Duodenal mucosa (tissue), 2 donors: ENCODE results near the gene SLC25A3.
"Not testable (repeated sequence)": the region's sequence is repeated elsewhere in the genome, so short reads cannot be mapped to it uniquely, and the experiment has no call there.

Experiments
- H3K27ac ChIP-seq: one replicate; pipeline ENCODE4 v1.7.0; 2013; ENCODE audit warnings: low read depth, low read length
- H3K27me3 ChIP-seq, 2 donors: one replicate each; pipeline ENCODE4 v1.7.0; 2013; ENCODE audit warnings: low read length in 2 of 2, control low read depth in 1 of 2; ENCODE audit not compliant: insufficient read depth in 2 of 2, control insufficient read depth in 1 of 2
- H3K36me3 ChIP-seq, 2 donors: one replicate each; pipeline ENCODE4 v1.7.0; 2013; ENCODE audit warnings: low read length in 2 of 2, control low read depth in 1 of 2; ENCODE audit not compliant: insufficient read depth in 2 of 2, control insufficient read depth in 1 of 2
- H3K4me1 ChIP-seq, 2 donors: one replicate each; pipeline ENCODE4 v1.7.0; 2013; ENCODE audit warnings: low read length in 2 of 2, control low read depth in 1 of 2; ENCODE audit not compliant: insufficient read depth in 2 of 2, control insufficient read depth in 1 of 2
- H3K4me3 ChIP-seq, 2 donors: one replicate each; pipeline ENCODE4 v1.7.0; 2013; ENCODE audit warnings: low read length in 2 of 2, low read depth in 1 of 2
- H3K9ac ChIP-seq, 2 donors: one replicate each; pipeline ENCODE4 v1.7.0; 2013; ENCODE audit warnings: low read length in 2 of 2, low read depth in 1 of 2
- H3K9me3 ChIP-seq, 2 donors: one replicate each; pipeline ENCODE4 v1.7.0; 2013; ENCODE audit warnings: low read length in 2 of 2, control low read depth in 1 of 2; ENCODE audit not compliant: control insufficient read depth in 1 of 2

The SLC25A3 gene

DNA sequence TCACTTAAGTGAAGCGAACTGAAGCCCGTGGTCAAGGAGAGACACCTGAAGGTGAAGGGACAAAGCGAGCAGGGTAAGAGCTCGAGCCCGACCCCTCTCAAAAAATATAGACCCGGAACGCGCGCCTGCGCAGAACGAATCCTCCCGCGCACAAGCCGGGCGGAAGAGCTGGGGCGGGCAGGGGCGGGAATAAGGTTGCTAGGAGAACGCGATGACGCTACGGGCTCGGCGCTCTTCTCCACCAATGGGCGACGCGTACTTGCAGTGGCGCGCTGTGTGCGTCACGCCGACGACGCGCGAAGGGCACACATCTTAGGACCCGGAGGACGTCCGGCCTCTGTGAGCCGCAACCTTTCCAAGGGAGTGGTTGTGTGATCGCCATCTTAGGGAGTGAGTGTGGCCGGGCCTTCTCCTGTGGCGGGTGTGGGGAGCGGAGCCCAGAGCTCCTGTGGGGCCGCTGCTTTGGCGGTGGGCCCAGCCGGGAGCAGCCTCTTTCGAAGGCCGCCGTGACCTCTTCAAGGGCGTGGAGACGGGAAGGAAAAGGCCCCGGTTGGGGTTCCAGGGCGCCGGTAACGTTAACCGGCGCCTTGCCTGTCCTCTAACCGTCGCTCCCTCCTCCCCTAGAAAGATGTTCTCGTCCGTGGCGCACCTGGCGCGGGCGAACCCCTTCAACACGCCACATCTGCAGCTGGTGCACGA lies at the start of gene SLC25A3:
Gene SLC25A3 (plus strand): TSS at position 336 of the 699 bp plus-strand sequence. CDS start 293 bp downstream, at position 629.
- H3K4me3 ChIP-seq: peak within 1 kb of the TSS; percentile 89 to 90
- H3K9ac ChIP-seq: peak within 1 kb of the TSS; percentile 99 to 100
- H3K36me3 ChIP-seq: peaks cover 20 to 30% of the 10 kb centered on the region in 2 donors
- no peaks in the 10 kb centered on the region for H3K9me3 ChIP-seq
- H3K27ac ChIP-seq: peak within 1 kb of the TSS; percentile 97
- H3K4me1 ChIP-seq: peaks cover 20 to 21% of the 10 kb centered on the region in 2 donors
- no peaks in the 10 kb centered on the region for H3K27me3 ChIP-seq

DNA sequence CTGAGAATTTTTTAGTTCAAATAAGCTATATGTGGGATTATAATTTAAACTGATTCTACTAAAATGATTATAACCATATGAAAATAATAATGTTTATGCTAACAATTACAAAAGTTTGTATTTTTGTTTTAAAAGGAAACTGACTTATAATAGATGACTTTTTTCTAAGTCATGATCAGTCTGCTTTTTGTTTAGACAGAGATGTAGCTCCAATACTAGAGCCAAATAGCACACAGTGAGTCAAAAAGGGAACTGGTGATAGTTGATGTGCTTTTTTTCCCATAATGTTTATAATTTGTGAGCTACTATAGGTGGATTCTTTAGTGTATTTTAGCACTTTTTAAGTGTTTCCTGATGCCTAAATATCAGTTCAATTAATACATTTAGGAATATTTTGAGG lies 49.8 kb upstream of the SLC25A3 start:
- Histone ChIP-seq H3K27me3 (no peaks in the 10 kb centered on the region), H3K9me3 (no peaks in the 10 kb centered on the region), H3K4me3 (no peak overlapping the region), H3K9ac (no peak overlapping the region), H3K27ac (no peak overlapping the region), H3K36me3 (peaks cover 19 to 37% of the 10 kb centered on the region in 2 donors), H3K4me1 (no peaks in the 10 kb centered on the region)

DNA sequence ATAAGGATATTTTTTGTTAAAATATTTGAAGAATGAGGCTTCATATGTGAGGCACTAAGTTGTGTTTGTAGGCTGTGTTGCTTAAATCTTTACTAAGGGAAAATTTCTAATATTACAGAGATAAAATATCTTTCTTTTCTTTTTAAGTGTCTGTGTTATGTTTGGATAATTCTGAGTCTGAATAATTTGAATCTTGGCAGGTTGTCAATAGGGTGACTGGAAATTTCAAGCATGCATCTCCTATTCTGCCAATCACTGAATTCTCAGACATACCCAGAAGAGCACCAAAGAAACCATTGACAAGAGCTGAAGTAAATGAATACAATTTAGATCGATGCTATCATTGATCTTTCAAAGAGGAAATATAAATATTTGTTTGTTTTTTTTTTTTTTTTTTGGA lies 48.7 kb upstream of the SLC25A3 start:
- Histone ChIP-seq H3K27ac (no peak overlapping the region), H3K36me3 (peaks cover 21 to 36% of the 10 kb centered on the region in 2 donors), H3K4me1 (no peaks in the 10 kb centered on the region), H3K27me3 (no peaks in the 10 kb centered on the region), H3K4me3 (no peak overlapping the region), H3K9me3 (no peaks in the 10 kb centered on the region), H3K9ac (no peak overlapping the region)

DNA sequence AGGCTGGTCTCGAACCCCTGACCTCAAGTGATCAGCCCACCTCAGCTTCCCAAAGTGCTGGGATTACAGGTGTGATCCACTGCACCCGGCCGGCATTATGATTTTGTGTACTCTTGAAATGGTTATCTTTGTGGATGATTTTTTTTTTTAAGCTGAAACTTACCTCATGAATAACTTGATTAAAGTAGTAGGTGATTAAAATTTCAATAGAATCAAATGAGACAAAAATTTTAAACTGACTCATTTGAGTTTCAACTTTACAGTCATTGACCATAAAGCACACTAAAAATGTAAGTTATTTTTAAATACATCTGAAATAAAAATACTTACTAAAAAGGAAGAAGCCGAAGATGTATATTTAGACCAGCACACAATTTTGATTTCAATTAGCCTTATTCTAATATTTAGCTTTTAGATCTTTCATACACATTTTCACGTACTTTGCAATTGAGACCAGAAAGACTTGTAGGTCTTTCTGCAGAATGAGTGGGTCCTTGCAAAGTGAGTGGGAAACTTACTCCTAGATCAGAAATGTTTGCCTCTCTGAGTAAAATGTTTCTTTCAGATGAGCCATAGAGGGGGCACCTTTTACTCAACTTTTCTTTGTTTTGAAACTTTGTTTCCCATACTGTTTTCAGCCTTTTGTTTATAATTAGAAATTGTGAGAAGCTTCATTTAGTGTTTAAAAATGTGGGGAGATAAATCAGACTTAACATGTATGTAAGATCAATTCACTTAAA lies 43.9 kb upstream of the SLC25A3 start:
- Histone ChIP-seq H3K36me3 (peaks cover 23 to 25% of the 10 kb centered on the region in 2 donors), H3K9ac (no peak overlapping the region), H3K27ac (no peak overlapping the region), H3K27me3 (no peaks in the 10 kb centered on the region), H3K4me1 (no peaks in the 10 kb centered on the region), H3K9me3 (no peaks in the 10 kb centered on the region), H3K4me3 (no peak overlapping the region)

DNA sequence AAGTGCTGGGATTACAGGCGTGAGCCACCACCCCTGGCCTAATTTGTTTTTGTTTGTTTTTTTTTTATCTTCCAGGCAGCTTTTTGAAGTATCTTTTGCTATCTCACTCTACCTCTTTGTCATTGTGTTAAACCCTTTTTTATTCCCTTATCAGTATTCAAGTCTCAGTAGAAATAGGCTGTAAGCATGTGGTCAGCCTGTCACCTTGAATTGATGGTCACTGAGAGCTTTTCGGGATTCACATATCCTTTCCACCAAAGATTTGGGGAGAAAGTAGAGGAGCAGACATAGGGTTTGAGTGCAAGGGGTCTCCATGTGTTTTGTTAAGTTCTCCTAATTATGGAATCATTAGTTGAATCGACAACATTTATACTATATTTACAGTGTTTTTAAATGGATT lies 41.7 kb upstream of the SLC25A3 start:
- Histone ChIP-seq H3K27me3 (no peaks in the 10 kb centered on the region), H3K4me1 (no peaks in the 10 kb centered on the region), H3K9me3 (no peaks in the 10 kb centered on the region), H3K27ac (no peak overlapping the region), H3K36me3 (peaks cover 17 to 23% of the 10 kb centered on the region in 2 donors), H3K4me3 (no peak overlapping the region), H3K9ac (no peak overlapping the region)

DNA sequence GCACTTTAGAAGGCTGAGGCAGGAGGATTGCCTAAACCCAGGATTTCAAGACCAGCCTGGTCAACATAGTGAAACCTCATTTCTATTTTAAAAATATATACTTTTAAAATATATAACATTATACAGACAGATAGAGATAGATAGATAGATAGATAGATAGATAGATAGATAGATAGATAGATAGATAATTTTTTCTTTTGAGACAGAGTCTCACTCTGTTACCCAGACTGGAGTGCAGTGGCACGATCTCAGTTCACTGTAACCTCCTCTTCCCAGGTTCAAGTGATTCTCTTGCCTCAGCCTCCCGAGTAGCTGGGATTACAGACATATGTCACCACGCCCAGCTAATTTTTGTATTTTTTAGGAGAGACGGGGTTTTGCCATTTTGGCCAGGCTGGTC lies 35.4 kb upstream of the SLC25A3 start:
- not testable (repeated sequence) for H3K36me3 ChIP-seq, H3K4me1 ChIP-seq

DNA sequence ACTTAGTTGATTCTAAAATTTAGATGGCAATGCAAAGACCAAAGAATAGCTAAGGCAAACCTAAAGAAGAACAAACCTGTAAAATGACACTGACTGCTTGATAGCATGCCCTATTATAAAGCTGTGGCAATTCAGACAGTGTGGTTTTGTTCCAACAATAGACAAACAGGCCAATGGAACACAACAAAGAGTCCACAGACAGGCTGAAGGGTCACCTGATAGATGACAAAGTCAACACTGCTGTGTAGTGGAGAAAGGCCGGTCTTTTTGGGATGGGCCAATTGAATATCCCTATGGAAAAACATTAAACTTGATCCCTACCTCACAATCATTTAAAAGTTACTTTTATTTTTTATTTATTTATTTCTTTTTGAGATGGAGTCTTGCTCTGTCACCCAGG lies 33.8 kb upstream of the SLC25A3 start:
- Histone ChIP-seq H3K36me3 (no peaks in the 10 kb centered on the region), H3K9me3 (no peaks in the 10 kb centered on the region), H3K27ac (no peak overlapping the region), H3K27me3 (no peaks in the 10 kb centered on the region), H3K9ac (no peak overlapping the region), H3K4me1 (no peaks in the 10 kb centered on the region), H3K4me3 (no peak overlapping the region)

More for the DNA sequence above, 35.4 kb upstream of the SLC25A3 start:
- H3K9me3 ChIP-seq, H3K9ac ChIP-seq, H3K27me3 ChIP-seq, H3K27ac ChIP-seq, H3K4me3 ChIP-seq: not testable (repeated sequence)

DNA sequence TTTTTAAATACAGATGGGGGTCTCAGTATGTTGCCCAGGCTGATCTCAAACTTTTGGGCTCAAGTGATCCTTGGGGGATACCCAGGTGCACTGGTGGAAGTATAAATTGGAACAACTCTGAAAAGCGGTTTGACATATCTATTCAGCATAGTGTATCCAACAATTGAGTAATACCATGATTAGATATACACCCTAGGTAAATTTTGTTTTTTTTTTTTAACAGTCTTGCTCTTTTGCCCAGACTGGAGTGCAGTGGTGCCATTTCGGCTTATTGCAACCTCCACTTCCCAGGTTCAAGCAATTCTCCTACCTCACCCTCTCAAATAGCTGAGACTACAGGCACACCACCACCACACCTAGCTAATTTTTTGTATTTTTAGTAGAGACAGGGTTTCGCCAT lies 31.6 kb upstream of the SLC25A3 start:
- H3K27me3 ChIP-seq: no peaks in the 10 kb centered on the region
- no peaks in the 10 kb centered on the region for H3K36me3 ChIP-seq
- no peak overlapping the region for H3K9ac ChIP-seq
- H3K4me3 ChIP-seq: no peak overlapping the region
- no peaks in the 10 kb centered on the region for H3K9me3 ChIP-seq
- no peaks in the 10 kb centered on the region for H3K4me1 ChIP-seq
- no peak overlapping the region for H3K27ac ChIP-seq

DNA sequence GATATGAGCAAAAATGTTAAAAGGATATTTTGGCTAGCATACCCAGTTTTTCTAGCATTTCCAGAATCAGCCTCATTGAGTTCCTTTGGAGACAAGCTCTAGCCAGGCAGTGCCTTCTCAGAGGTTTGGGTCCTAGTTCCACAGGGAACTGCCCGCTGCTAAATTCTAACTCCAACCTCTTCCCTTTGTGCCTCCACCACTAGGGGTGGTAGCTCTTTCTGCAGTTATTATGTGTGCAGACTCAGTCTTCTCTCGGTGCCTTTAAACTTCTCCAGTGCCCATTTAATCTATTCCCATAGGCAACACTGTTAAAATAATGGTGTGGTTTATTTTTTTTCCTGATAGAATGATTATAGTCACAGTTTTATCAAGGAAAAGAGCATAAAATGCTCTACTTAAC lies 21.5 kb upstream of the SLC25A3 start:
- H3K27ac ChIP-seq: no peak overlapping the region
- H3K36me3 ChIP-seq: no peaks in the 10 kb centered on the region
- H3K4me3 ChIP-seq: no peak overlapping the region
- no peaks in the 10 kb centered on the region for H3K9me3 ChIP-seq
- no peaks in the 10 kb centered on the region for H3K27me3 ChIP-seq
- peaks cover 3% of the 10 kb centered on the region in 2 donors for H3K4me1 ChIP-seq
- H3K9ac ChIP-seq: no peak overlapping the region

DNA sequence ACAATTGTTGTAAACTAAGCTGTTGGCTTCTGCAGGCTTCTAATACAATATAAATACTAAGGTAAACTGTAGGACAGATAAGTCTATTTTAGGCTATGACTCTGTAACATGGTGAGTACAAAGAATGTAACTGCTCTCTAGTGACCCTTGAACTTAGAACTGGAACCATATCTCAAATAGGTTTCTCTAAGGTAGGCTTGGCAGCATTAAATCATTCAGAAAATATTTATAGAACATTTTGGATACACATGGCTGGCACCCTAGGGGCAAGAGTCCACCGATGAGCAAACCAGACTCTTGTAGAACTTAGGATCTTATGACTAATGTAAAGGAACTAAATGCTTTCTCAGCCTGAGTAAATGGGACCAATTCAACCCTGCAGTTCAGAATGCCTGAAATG lies 19.4 kb upstream of the SLC25A3 start:
- Histone ChIP-seq H3K4me1 (peaks cover 7 to 9% of the 10 kb centered on the region in 2 donors), H3K9me3 (no peaks in the 10 kb centered on the region), H3K36me3 (no peaks in the 10 kb centered on the region), H3K9ac (no peak overlapping the region), H3K4me3 (no peak overlapping the region), H3K27me3 (no peaks in the 10 kb centered on the region), H3K27ac (peak overlapping the region; percentile 52)
